ENCODE results near the gene PSMB11.

PSMB11 gene

DNA sequence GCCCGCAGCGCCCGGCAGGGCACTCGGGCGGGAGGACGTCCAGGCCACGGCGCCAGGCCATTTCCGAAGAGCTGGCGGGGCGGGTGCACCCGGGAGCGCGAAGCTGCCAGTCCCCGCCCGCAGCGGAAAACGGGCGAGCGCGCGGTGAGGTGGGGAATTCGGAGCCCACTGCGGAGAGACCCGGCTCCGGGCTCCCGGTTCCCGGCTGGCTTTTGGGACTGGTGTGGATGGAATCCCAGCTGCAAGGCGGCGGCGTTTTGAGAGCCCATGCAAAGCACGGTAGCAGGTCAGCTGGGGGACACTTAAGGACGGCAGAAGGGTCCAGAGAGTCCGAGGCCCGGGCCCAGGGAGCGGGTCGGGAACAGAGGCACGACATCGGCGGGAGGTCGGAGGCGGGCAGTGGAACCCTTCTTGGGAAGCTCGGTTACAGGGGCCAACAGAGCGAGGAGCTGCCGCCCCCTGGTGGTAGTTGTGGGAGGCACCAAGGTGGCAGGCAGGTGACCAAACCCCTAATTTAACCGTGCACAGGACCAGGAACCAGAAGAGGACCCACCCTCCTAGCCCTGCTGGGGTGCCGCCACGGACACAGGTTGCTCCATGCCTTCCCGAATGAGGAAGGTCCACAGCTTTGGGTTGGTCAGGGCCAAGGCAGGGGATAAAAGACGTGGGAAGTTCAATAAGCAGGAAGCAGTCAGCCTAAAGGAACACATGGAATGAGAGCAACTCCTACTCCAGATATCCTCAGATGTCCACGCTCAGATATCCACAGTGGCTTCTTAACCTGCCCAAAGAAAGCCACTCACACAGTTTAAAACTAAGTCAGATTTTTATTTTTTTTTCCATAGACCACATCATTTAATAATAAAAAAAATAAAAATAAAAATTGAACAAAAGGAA is 16.0 kb downstream of the PSMB11 start:
- Histone ChIP-seq H3K36me3 (peaks cover 51% of the 10 kb centered on the region), H3K27ac (no peak overlapping the region), H3K4me1 (peaks cover 57% of the 10 kb centered on the region)

DNA sequence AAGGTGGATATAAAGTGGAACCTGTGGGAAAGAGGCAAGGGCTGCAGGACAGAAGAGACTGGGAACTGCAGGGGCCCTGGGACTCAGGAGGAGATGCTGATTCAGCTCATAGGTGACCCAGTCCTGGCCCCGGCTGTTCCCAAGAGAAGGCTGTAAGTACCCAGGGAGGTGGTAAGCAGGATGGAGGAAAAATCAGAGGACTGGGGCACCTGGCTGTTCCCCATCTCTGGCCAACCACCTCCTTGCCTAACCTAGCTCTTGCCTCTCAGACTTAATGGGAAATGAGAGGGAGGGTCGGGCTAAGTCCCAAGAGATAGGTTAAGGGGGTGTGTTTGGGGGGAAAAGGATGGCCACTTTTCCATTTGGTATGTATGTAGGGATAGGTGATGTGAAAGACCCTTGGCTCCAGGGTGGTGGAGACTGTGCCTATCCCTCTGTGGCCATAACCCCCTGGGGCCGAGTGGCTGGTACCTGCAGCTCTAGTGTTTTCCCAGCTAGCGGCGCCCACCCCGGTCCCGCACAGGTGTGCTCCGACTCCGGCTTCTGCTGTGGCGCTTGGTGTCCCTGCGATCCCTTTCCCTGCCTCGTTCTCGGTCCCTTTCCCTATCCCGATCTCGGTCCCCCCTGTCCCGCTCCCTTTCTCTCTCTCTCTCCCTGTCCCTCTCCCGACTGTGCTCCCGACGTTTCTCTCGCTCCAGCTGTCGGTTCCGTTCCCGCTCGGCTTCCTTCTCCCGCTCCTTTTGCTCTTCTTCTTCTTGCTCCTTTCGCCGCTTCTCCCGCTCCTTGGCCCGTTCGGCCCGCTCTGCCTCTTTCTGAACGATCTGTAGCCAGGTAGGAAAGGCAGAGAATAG is 16.9 kb downstream of the PSMB11 start:
- Histone ChIP-seq H3K9me3 (no peaks in the 10 kb centered on the region), H3K27ac (no peak overlapping the region), H3K4me2 (peak overlapping the region; percentile 97), H3K27me3 (0 out of 2 replicates have a peak, but pooled peaks cover 7% of the 10 kb centered on the region), H3K4me1 (peaks cover 57% of the 10 kb centered on the region), H4K20me1 (peaks cover 55% of the 10 kb centered on the region), H3K4me3 (no peak overlapping the region), H3K9ac (no peak overlapping the region; the same call in 1 of the 2 replicates), H3K36me3 (peaks cover 57% of the 10 kb centered on the region)
- TF ChIP-seq Cebpa-rat (IDR thresholded peaks at IDR 0.05), result no peak

More for the DNA sequence above, 16.0 kb downstream of the PSMB11 start:
- H4K20me1 ChIP-seq, result peaks cover 48% of the 10 kb centered on the region
- peak overlapping the region; percentile 97 for H3K4me2 ChIP-seq
- no peaks in the 10 kb centered on the region for H3K9me3 ChIP-seq
- TF ChIP-seq Cebpa-rat (IDR thresholded peaks at IDR 0.05), result no peak
- H3K4me3 ChIP-seq, result peak overlapping the region; percentile 75
- H3K27me3 ChIP-seq, result 0 out of 2 replicates have a peak, but pooled peaks cover 7% of the 10 kb centered on the region
- peak overlapping the region; percentile 77 for H3K9ac ChIP-seq

DNA sequence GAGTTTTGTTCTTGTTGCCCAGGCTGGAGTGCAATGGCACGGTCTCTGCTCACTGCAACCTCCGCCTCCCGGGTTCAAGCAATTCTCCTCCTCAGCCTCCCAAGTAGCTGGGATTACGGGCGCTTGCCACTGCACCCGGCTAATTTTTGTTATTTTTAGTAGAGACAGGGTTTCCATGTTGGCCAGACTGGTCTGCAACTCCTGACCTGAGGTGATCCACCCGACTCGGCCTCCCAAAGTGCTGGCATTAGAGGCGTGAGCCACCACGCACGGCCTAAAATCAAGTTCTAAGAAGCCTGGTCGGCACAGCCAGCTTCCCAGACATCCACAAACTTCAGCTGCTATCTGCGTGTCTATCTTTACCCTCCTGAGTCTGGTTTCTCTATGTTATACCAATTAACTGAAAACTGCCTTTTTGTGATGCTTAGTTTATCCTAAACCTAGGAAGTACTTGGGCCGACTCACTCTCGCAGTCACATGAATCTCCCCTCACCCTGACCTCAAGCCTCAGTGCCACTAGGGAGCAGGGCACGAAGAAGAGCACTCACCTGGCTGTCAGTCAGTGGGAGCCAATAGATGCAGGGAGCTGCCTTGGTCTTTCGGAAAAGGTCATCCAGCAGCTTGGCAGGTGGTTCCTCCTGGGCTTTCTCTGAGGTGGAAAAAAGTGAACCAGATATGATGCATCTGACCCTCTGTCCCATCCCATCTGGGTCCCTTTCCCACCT is 18.7 kb downstream of the PSMB11 start:
- peaks cover 74% of the 10 kb centered on the region for H4K20me1 ChIP-seq
- H3K9ac ChIP-seq, result no peak overlapping the region
- 0 out of 2 replicates have a peak, but pooled peaks cover 7% of the 10 kb centered on the region for H3K27me3 ChIP-seq
- H3K4me2 ChIP-seq, result peak overlapping the region; percentile 97; the same call in 1 of the 2 replicates
- H3K4me1 ChIP-seq, result peaks cover 51% of the 10 kb centered on the region
- no peaks in the 10 kb centered on the region for H3K9me3 ChIP-seq
- H3K36me3 ChIP-seq, result peaks cover 76% of the 10 kb centered on the region
- no peak overlapping the region for H3K27ac ChIP-seq
- no peak overlapping the region for H3K4me3 ChIP-seq
- TF ChIP-seq Cebpa-rat (IDR thresholded peaks at IDR 0.05), result no peak

DNA sequence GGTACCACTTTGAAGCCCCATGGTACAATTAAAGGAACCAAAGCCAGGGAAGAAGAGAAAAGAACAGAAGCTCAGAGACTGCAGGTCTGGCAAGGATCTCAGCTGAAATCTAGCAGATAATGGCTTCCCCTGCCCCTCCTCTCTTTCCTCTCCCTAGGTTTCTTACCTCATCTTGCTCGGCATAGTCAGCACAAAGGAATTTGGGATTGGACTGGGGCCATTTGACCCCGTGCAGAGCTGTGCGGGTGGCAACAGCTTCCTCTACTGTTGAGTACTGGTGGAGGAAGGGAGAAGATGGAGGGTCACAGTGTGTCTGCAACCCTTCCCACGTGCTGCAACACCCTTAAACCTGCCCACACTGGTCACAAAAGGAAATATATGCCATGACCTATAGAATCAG is 20.0 kb downstream of the PSMB11 start:
- Histone ChIP-seq H3K4me3 (no peak overlapping the region), H3K9ac (no peak overlapping the region), H3K27ac (no peak overlapping the region), H4K20me1 (peaks cover 87% of the 10 kb centered on the region), H3K27me3 (0 out of 2 replicates have a peak, but pooled peaks cover 2% of the 10 kb centered on the region), H3K4me2 (no peak overlapping the region), H3K4me1 (peaks cover 38% of the 10 kb centered on the region), H3K9me3 (no peaks in the 10 kb centered on the region), H3K36me3 (peaks cover 89% of the 10 kb centered on the region)
- no peak for TF ChIP-seq Cebpa-rat (IDR thresholded peaks at IDR 0.05)

DNA sequence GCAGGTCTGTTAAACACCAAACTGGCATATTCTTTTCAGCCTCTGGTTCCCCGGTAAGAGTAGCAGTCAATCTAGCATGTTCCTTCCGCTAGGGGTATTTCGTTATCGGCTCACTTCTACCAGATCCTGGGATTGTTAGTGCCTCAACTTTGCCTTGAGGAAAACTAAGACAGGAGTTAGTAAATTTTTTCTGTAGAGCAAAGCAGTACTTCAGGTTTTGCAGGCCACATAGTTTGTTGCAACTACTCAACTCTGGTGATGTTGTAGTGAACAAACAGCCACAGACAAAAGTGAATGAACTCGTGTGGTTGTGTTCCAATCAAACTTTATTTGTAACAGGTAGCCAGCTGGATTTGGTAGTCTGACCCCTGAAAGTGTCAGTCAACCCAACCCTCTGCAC is 21.6 kb downstream of the PSMB11 start:
- no peak for TF ChIP-seq Cebpa-rat (IDR thresholded peaks at IDR 0.05)
- peaks cover 100% of the 10 kb centered on the region for H3K36me3 ChIP-seq

DNA sequence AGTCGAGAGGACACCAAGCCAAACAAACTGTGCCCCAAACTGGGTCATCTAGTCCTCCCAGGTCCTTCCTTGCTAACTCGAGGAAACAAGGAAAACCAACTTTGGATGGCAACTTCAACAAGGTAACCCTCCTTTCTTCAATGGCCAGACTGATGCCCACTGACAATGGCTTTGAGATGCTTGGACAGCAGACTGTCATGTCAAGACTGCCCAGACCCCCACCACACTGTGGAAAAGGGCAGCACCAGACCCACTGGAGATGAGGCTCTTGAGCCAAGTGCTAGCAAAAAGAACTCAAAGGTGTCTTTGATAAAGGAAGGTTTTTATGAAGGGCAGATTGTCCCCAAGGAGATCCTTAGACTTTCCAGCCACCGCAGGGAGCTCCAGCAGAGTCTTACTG is 24.4 kb downstream of the PSMB11 start:
- Histone ChIP-seq H3K27ac (no peak overlapping the region), H3K36me3 (peaks cover 79% of the 10 kb centered on the region)
- TF ChIP-seq Cebpa-rat (IDR thresholded peaks at IDR 0.05), result no peak

More for the DNA sequence above, 21.6 kb downstream of the PSMB11 start:
- Histone ChIP-seq H3K9ac (no peak overlapping the region), H3K4me2 (no peak overlapping the region), H3K4me1 (peaks cover 39% of the 10 kb centered on the region), H3K4me3 (no peak overlapping the region), H3K27me3 (no peaks in the 10 kb centered on the region), H3K27ac (no peak overlapping the region), H4K20me1 (peaks cover 92% of the 10 kb centered on the region), H3K9me3 (no peaks in the 10 kb centered on the region)

DNA sequence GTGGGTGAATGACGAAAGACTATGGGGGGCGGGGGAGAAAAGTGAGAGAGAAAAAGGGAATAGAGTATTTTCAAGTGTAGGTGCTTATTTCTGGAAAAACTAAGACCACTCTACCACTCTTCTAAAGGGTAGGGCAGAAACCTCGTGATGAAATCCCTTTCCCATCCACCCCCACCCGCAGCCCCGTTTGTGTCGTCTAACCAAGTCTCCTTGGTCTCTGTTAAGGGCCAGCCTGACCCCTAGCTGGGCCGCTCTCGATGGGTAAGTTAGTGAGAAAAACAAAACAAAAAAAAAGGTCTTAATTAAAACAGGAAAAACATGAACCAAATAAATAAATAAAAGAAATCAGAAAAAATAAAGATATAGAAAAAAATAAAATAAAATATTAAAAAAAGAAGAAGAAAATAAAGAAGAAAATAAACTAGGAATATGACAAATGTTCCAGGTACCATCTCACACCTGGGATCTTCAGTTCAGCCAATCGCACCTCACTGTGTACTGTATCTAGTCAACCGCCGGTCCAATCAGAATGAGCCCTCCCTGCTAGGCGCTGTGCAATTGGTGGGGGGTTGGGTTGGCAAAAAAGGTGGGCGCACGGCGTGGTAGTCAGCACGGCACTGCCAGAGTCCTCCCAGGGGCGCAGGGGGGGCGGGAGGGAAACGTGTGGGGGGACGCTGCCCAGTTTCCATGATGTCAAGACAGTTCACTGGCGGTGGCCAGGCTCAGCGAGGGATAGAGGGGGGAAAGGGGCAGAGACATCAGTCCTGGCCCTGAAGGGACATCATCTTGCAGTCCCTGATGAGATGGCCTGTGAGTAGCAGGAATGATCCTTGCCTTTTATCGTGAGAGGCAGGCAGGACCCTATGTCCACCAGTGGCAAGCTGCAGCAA is 25.1 kb downstream of the PSMB11 start:
- Histone ChIP-seq H3K4me2 (no peak overlapping the region), H3K4me1 (peaks cover 32% of the 10 kb centered on the region), H4K20me1 (peaks cover 92% of the 10 kb centered on the region), H3K4me3 (no peak overlapping the region), H3K27ac (no peak overlapping the region), H3K9ac (0 out of 2 replicates have a peak overlapping the region, but pooled peaks have one; percentile 38), H3K9me3 (no peaks in the 10 kb centered on the region), H3K36me3 (peaks cover 75% of the 10 kb centered on the region), H3K27me3 (no peaks in the 10 kb centered on the region)
- no peak for TF ChIP-seq Cebpa-rat (IDR thresholded peaks at IDR 0.05)

More for the DNA sequence above, 24.4 kb downstream of the PSMB11 start:
- no peak overlapping the region for H3K4me3 ChIP-seq
- peak overlapping the region; percentile 38; the same call in 1 of the 2 replicates for H3K9ac ChIP-seq
- H3K4me2 ChIP-seq, result no peak overlapping the region
- peaks cover 25% of the 10 kb centered on the region for H3K4me1 ChIP-seq
- H4K20me1 ChIP-seq, result peaks cover 88% of the 10 kb centered on the region
- H3K27me3 ChIP-seq, result no peaks in the 10 kb centered on the region
- no peaks in the 10 kb centered on the region for H3K9me3 ChIP-seq
